ENCODE results near the gene CERS2.

Gene CERS2

GRCh38 chr1:150997126-150997872 lies 22.7 kb upstream of the CERS2 start:
- no peak for DNase-seq

- no peak for DNase-seq
Observed at GRCh38 chr1:150995896-150996295, 21.3 kb upstream of the CERS2 start.

- DNase-seq, result no peak
Observed at GRCh38 chr1:150995460-150995859, 20.8 kb upstream of the CERS2 start.

GRCh38 chr1:150994248-150994647 lies 19.6 kb upstream of the CERS2 start:
- DNase-seq, result no peak

- no peak for DNase-seq
Observed at GRCh38 chr1:150992626-150993025, 18.0 kb upstream of the CERS2 start.

GRCh38 chr1:150987924-150988323 lies 13.3 kb upstream of the CERS2 start:
- no peak for DNase-seq

GRCh38 chr1:150985179-150985825 lies 10.7 kb upstream of the CERS2 start:
- DNase-seq, result no peak

- DNase-seq, result no peak
Observed at GRCh38 chr1:150981805-150982712, 7.4 kb upstream of the CERS2 start, which contains the start of gene ANXA9. TSS of gene ANXA9 (plus strand) at chr1:150982292. CDS start at chr1:150983106, 814 bp downstream.

- DNase-seq, result no peak
Observed at GRCh38 chr1:150981177-150981804, 6.7 kb upstream of the CERS2 start.

GRCh38 chr1:150979092-150980056 lies 4.7 kb upstream of the CERS2 start:
- DNase-seq, result peak; percentile 89

- no peak for DNase-seq
Observed at GRCh38 chr1:150976879-150977694, 2.5 kb upstream of the CERS2 start.

GRCh38 chr1:150976401-150976821 lies 1.8 kb upstream of the CERS2 start:
- DNase-seq, result no peak

GRCh38 chr1:150973836-150974579 lies 627 bp downstream of the CERS2 start:
- no peak for DNase-seq

GRCh38 chr1:150973258-150973835 lies 1.3 kb downstream of the CERS2 start:
- no peak for DNase-seq

GRCh38 chr1:150972417-150972940 lies 2.2 kb downstream of the CERS2 start:
- DNase-seq, result no peak

- no peak for DNase-seq
Observed at GRCh38 chr1:150971583-150972416, 2.8 kb downstream of the CERS2 start.

- DNase-seq, result no peak
Observed at GRCh38 chr1:150970808-150971582, 3.6 kb downstream of the CERS2 start.

GRCh38 chr1:150969626-150970025 lies 5.0 kb downstream of the CERS2 start:
- DNase-seq, result no peak
